NCI-H2107 treated with DMSO at 0.1 percent for 48 hours (cell line): ENCODE data around the gene ZNF726.
"Not testable (repeated sequence)": the region's sequence is repeated elsewhere in the genome, so short reads cannot be mapped to it uniquely, and the experiment has no call there.

Experiments
- DNase-seq: peaks from one replicate; lab custom pipeline; 2025; ENCODE audit not compliant: unreplicated experiment; lab: John Stamatoyannopoulos, UW

The ZNF726 gene

DNA sequence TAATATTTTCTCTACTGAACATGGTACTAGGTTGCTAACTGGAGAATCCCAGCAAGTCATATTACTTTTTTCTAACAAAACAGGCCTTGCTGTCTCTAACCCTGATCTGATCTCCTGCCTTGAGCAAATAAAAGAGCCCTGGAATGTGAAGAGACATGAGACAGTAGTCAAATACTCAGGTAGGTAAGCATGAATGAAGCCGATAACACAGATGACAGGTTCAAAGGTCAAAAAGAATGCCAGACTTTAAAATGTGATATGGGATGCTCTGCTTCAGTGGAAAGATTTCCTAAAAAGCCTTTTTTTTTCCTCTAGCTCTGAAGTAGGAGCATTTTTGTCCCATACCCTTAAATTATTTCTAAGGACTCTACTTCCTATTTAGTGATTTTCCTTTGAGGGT, 28.7 kb downstream of the ZNF726 start:
- no peak for DNase-seq

DNA sequence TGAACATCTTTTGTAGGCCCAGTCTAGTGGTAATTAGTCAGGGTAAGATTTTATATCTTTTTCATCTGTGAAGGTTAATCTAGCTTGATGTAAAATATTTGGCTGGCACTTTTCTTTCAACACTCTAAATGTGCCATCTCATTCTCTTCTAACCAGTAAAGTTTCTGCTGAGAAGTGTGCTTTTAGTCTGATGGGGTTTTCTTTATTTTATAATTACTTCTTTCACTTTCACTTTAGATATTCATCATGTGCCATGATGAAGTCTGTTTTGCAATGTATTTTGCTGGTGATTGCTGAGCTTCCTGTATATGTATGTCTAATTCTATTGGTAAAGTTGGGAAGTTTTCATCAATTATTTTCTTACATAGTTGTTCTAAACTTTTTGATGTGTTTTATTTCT, 31.9 kb downstream of the ZNF726 start:
- no peak for DNase-seq

DNA sequence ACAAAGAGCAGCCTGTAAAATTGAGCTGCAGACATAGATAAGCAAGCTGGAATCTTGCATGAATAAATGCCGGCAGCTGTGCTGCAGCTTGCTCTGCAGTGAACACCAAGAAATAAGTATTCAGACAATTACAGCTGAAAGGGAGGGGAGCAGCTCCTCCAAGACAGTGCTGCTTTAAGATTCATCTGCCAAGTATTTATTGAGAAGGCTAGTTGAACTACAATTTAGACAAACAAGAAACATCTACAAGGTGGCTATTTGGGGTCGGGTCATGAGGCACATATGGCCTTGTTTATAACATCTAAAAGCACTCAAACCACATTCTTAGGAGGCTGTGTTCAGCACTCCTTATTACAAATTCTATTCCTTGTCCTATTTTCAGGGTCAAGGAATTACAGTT, 34.9 kb downstream of the ZNF726 start:
- DNase-seq = no peak

DNA sequence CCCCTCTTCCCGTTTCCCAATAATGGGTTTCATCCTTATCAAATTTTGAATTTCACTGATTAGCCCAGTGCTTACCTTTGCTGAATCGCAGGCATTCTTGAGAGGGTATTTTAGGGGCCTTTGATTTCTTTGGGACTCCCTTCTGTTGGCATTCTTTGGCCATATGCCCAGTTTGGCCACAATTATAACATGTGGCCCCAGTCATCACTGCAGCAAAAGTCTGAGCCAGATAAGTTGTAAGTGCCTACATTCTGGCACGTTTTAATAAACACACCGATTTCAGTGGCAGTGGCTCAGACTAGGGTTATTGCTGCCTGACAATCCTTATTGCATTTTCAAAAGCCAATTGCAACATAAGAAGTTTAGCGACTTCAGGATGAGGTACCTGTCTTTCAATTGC, 41.4 kb downstream of the ZNF726 start:
- DNase-seq = no peak

DNA sequence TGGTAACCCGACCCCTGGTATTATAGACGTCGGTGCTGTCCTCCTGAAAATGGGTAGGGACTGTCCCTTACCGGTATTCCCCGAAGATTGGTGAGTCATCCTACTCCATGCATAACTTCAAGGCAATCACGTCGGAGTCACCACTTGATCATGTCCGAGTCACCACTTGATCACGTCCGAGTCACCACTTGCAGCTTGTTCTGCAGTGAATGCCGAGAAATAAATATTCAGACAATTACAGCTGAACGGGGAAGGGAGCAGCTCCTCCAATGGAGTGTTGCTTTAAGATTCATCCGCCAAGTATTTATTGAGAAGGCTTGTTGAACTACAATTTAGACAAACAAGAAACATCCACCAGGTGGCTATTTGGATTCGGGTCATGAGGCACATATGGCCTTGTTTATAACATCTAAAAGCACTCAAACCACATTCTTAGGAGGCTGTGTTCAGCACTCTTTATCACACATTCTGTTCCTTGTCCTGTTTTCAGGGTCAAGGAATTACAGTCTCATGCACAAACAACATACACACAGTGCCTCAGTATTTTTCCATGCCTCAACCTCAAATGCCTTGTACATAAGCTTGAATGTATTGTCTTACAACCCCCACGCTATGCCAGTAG, 43.1 kb downstream of the ZNF726 start:
- DNase-seq = no peak

DNA sequence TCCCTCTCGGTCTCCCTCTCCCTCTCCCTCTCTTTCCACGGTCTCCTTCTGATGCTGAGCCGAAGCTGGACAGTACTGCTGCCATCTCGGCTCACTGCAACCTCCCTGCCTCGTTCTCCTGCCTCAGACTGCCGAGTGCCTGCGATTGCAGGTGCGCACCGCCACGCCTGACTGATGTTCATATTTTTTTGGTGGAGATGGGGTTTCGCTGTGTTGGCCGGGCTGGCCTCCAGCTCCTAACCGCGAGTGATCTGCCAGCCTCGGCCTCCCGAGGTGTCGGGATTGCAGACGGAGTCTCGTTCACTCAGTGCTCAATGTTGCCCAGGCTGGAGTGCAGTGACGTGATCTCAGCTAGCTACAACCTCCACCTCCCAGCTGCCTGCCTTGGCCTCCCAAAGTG, 48.7 kb downstream of the ZNF726 start:
- not testable (repeated sequence) for DNase-seq

DNA sequence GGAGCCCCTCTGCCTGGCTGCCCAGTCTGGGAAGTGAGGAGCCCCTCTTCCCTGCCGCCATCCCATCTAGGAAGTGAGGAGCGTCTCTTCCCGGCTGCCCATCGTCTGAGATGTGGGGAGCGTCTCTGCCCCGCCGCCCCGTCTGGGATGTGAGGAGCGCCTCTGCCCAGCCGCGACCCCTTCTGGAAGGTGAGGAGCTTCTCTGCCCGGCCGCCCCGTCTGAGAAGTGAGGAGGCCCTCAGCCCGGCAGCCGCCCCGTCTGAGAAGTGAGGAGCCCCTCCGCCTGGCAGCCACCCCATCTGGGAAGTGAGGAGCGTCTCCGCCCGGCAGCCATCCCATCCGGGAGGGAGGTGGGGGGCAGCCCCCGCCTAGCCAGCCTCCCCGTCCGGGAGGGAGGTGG, 49.2 kb downstream of the ZNF726 start:
- DNase-seq = not testable (repeated sequence)

DNA sequence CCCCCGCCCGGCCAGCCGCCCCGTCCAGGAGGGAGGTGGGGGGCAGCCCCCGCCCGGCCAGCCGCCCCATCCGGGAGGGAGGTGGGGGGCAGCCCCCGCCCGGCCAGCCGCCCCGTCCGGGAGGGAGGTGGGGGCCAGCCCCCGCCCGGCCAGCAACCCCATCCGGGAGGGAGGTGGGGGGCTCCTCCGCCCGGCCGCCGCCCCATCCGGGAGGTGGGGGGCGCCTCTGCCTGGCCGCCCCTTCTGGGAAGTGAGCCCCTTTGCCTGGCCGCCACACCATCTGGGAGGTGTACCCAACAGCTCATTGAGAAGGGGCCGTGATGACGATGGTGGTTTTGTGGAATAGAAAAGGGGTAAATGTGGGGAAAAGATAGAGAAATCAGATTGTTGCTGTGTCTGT, 49.6 kb downstream of the ZNF726 start:
- DNase-seq = not testable (repeated sequence)

DNA sequence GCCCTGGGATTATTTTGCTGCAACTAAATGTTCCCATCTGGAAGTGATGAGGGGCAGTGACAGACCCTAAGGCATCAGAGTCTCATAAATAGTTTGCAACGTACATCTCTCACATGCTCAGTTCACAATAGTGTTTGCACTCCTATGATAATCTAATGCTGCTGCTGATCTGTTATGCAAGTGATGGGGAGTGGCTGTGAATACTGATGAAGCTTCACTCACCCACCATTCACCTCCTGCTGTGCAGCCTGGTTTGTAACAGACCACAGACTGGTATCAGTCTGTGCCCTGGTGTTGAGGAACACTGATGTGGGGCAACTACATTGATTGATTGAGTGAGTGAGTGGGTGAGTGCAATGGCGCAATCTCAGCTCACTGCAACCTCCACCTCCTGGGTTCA, 54.9 kb downstream of the ZNF726 start:
- DNase-seq = no peak

DNA sequence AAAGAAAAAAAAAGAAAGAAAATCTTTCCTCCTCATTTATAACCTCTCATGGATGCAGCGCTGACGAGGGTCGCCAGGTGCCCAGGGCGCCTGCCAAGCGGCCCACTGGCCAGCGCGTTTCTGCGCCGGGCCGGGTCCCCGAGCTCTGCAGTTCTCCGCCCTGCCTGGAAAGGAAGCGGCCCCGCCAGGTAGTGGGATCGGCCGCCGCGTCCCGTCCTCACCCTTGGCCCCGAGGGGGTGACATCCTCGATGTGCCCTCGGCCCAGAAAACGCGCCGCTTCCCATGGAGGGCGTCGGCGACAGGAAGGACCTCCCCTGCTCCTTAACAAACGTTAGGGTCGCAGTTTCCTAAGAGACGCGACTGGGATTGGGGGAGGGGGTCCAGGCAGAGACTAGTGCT, 56.9 kb downstream of the ZNF726 start:
- no peak for DNase-seq

DNA sequence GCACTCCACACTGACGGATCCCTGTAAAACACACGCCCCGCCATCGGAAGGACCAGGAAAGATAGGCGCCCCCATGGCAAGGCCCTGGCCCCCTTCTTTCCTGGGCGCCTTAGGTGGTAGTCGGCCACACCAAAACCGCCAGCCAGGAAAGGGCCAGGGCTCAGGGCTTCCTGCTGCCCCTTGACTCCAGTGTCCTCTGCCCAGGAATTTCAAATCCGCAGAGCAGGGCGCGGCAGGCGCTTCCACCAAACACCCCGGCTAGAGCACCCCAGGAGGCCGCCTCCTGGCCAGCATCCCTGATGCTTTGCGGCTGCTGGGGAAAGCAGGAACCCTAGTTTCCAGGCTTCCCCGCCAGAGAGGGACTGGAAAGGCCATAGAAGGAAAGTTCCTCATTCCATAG, 57.5 kb downstream of the ZNF726 start:
- DNase-seq = no peak

DNA sequence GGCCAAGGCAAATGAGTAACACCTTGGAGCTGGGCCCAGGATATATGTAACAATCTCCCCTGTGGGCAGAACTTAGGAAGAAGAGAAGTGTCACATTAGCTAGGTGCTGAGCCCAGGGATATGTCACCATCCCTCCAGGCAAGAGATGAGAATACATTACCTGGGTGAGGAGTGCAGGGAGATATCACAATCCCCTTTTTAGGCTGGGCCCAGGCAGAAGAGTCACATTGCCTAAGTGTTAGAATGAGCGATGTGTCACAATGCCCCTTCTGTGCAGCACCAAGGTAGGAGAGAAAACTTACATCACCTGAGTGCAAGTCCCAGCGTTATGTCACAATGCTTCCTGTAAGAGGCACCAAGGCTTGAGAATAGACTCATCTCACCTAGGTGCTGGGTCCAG, 60.3 kb downstream of the ZNF726 start:
- no peak for DNase-seq

DNA sequence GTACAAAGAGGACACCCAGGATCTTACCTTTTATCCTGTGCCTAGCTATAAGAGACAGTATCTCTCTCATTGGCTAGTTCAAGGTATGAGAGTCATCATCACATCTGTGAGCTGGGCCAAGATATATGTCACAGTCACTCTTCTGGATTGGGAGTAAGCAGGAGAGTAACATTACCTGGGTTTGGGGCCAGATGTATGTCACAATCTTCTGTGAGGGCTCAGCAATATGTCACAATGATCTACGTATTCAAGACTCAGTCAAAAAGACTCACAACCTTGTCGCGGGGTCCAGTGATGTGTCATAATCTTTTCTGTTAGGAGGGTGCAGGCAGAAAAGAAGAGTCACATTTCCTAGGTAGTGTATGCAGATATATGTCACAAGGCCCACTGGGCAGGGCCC, 61.9 kb downstream of the ZNF726 start:
- not testable (repeated sequence) for DNase-seq

DNA sequence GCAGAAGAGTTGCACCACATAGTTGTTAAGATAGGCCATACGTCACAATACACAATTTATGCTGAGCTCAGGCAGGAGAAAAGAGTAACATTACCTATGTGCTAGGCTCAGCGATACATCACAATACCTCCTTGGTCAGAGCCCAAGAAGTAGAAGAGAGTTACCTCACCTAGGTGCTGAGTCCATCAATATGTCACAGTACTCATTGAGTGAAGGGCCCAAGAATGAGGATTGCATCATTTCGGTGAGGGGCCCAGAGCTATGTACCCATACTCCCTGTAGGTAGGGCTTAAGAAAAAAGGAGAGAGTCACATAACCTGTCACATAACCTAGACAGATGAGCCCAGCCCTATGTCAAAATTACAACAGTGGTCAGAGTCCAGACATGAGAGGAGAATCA, 62.6 kb downstream of the ZNF726 start:
- not testable (repeated sequence) for DNase-seq

DNA sequence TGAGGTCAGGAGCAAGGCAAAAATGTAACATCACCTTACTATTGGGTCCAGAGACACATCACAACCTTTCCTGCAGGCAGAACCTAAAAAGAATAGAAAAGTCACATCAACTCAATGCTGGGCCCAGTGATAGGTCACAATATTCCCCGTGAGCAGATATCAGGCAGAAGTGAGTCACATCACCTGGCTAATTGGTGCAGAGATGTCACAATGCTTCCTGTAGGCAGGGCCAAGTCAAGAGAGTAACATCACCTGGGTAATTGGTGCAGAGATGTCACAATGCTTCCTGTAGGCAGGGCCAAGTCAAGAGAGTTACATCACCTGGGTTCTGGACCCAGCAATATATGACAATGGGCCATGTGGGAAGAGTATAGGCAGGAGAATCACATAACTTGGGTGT, 63.4 kb downstream of the ZNF726 start:
- no peak for DNase-seq

DNA sequence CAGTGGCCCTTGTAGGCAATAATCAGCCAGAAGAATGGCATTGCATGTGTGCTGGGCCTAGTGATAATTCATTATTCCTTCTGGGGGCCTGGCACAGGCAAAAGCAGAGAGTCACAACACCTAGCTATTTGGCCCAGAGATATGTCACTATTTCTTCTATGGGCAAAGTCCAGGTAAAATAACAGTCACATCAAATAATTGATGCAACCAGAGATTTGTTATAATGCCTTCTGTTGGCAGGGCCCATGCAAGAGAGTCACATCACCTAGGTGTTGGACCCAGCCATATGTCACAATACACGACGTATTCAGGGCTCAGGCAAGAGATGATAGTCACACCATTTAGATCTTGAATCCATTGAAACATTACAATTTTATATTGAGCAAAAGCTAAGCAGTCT, 66.1 kb downstream of the ZNF726 start:
- DNase-seq = no peak

DNA sequence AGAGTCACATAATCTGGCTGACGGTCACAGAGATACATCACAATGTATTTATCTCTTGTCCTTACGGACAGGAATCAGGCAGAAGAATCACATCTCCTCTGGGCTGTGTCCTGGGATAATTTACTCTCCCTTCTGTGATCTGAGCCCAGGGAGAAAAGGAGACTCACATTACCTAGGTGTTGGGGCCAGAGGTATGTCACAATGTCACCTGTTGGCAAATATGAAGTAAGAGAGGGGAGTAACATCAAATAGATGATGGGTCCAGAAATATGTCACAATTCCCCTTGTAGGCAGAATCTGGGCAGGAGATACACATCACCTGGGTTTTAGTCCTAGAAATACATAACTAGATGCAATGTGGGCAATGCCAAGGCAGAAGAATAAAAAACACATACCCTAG, 67.2 kb downstream of the ZNF726 start:
- no peak for DNase-seq

DNA sequence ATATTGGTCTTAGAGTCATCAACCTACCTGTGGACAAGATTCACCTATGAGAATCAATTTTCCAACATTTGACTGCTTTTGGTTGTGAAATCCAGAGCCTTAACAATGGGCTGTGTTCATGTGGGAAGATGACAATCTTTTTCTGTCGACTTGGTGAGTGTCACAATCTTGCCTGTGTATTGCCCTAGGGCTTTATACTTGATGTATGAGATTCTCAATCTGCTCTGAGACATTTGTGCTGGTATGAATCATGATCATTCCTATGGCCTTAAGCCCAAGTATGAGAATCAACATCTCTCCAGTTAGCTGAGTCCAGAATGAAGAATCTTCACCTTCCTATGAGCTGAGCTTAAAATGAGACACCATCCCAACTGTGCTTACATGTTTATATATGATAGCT, 68.7 kb downstream of the ZNF726 start:
- no peak for DNase-seq
